H1 (cell line): ENCODE measurements around the gene CSAD.

Experiments
- ATF2 ChIP-seq: IDR thresholded peaks from 2 replicates; pipeline ENCODE4 v1.6.1; 2012; ENCODE audit warnings: low read length, inconsistent platforms
- ATF3 ChIP-seq: IDR thresholded peaks from 2 replicates; pipeline ENCODE4 v1.6.1; 2011; ENCODE audit warnings: low read depth, mild to moderate bottlenecking, low read length; ENCODE audit not compliant: insufficient read depth
- CEBPB ChIP-seq: IDR thresholded peaks from 2 replicates; pipeline ENCODE4 v1.6.1; 2012; ENCODE audit warnings: low read depth, low read length
- CTCF ChIP-seq, 3 experiments: IDR thresholded peaks; 1 replicate in 2 of 3; 2 replicates in 1 of 3; pipeline versions ENCODE4 v1.5.1 to v1.6.1; 2011; ENCODE audit warnings: low read length in 3 of 3, mild to moderate bottlenecking in 3 of 3, inconsistent platforms in 2 of 3, low read depth in 1 of 3, moderate library complexity in 1 of 3; ENCODE audit not compliant: insufficient read depth in 1 of 3; ENCODE audit errors: control extremely low read depth in 1 of 3
- GABPA ChIP-seq: IDR thresholded peaks from 2 replicates; pipeline ENCODE4 v1.6.1; 2011; ENCODE audit warnings: mild to moderate bottlenecking, low read length, moderate library complexity, borderline replicate concordance; ENCODE audit not compliant: insufficient read depth
- HDAC2 ChIP-seq, 2 experiments: fragments of 300-600 bp in 1 of 2; sonication (generic) in 1 of 2; IDR thresholded peaks; 2 replicates each; pipeline ENCODE4 v1.6.1; 2011 to 2012; ENCODE audit warnings: low read depth in 2 of 2, low read length in 2 of 2, mild to moderate bottlenecking in 2 of 2, moderate library complexity in 2 of 2, borderline replicate concordance in 1 of 2, inconsistent platforms in 1 of 2
- POLR2A ChIP-seq, 2 experiments: IDR thresholded peaks; 1 replicate in 1 of 2; 2 replicates in 1 of 2; pipeline ENCODE4 v1.6.1; 2011; ENCODE audit warnings: low read depth in 2 of 2, low read length in 2 of 2, mild to moderate bottlenecking in 2 of 2; ENCODE audit errors: control extremely low read depth in 1 of 2

- TF ChIP-seq ATF3 (no peak), ATF2 (no peak), CTCF (IDR thresholded peaks at IDR 0.05; ENCODE audit: control extremely low read depth in 1 of 3, insufficient read depth in 1 of 3, low read depth in 1 of 3, low read length in 3 of 3) (no peak), GABPA (no peak), POLR2A (IDR thresholded peaks at IDR 0.05; ENCODE audit: control extremely low read depth in 1 of 2, low read depth in 2 of 2, low read length in 2 of 2) (no peak), HDAC2 (IDR thresholded peaks at IDR 0.05; ENCODE audit: borderline replicate concordance in 1 of 2, low read depth in 2 of 2, low read length in 2 of 2) (no peak), CEBPB (no peak)
These were observed 11.9 kb upstream of the CSAD start for GRCh38 chr12:53192531-53193021.
